ENCODE measurements around the gene VPS33A. TPM values are rescaled to one million over a fixed set of nuclear protein-coding genes. Genes with fewer than 3 reads are reported as not detected.

VPS33A gene
- total and polyA plus RNA-seq, 2 experiments from 2014 or later, result 19.5 to 48.0 TPM

DNA sequence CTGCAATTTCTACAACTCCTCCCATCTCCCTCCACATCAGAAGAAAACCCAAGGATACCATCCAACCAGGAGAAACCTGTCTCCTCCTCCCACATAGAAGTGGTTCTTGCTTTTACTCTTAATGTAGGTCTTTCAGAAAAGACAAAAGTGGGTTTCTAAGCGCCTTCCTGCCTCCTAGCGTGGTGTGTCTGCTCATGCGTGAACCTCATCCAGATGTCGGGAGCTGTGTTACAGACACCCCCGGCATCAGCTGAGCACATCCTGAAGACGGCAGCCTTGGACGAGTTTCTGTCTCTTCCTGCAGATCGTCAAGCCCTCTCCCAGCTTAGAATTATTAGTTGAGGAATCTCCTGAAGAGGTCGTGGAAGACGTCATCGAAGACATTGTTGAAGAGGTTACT, 73.9 kb downstream of the VPS33A start:
- TF ChIP-seq ZNF331 (CRISPR knock-in tag; IDR thresholded peaks at IDR 0.05; ENCODE audit: low read depth) (no peak), ZNF114 (CRISPR knock-in tag; IDR thresholded peaks at IDR 0.05) (no peak), EZH2phosphoT487 (IDR thresholded peaks at IDR 0.05; ENCODE audit: unreplicated experiment) (no peak), JUNB (IDR thresholded peaks at IDR 0.05; ENCODE audit: unreplicated experiment) (no peak), POLR2AphosphoS5 (IDR thresholded peaks at IDR 0.05; ENCODE audit: low read depth) (no peak), STAT1 (IDR thresholded peaks at IDR 0.05; ENCODE audit: unreplicated experiment) (no peak)
- TF ChIP-seq, protein P1, sequence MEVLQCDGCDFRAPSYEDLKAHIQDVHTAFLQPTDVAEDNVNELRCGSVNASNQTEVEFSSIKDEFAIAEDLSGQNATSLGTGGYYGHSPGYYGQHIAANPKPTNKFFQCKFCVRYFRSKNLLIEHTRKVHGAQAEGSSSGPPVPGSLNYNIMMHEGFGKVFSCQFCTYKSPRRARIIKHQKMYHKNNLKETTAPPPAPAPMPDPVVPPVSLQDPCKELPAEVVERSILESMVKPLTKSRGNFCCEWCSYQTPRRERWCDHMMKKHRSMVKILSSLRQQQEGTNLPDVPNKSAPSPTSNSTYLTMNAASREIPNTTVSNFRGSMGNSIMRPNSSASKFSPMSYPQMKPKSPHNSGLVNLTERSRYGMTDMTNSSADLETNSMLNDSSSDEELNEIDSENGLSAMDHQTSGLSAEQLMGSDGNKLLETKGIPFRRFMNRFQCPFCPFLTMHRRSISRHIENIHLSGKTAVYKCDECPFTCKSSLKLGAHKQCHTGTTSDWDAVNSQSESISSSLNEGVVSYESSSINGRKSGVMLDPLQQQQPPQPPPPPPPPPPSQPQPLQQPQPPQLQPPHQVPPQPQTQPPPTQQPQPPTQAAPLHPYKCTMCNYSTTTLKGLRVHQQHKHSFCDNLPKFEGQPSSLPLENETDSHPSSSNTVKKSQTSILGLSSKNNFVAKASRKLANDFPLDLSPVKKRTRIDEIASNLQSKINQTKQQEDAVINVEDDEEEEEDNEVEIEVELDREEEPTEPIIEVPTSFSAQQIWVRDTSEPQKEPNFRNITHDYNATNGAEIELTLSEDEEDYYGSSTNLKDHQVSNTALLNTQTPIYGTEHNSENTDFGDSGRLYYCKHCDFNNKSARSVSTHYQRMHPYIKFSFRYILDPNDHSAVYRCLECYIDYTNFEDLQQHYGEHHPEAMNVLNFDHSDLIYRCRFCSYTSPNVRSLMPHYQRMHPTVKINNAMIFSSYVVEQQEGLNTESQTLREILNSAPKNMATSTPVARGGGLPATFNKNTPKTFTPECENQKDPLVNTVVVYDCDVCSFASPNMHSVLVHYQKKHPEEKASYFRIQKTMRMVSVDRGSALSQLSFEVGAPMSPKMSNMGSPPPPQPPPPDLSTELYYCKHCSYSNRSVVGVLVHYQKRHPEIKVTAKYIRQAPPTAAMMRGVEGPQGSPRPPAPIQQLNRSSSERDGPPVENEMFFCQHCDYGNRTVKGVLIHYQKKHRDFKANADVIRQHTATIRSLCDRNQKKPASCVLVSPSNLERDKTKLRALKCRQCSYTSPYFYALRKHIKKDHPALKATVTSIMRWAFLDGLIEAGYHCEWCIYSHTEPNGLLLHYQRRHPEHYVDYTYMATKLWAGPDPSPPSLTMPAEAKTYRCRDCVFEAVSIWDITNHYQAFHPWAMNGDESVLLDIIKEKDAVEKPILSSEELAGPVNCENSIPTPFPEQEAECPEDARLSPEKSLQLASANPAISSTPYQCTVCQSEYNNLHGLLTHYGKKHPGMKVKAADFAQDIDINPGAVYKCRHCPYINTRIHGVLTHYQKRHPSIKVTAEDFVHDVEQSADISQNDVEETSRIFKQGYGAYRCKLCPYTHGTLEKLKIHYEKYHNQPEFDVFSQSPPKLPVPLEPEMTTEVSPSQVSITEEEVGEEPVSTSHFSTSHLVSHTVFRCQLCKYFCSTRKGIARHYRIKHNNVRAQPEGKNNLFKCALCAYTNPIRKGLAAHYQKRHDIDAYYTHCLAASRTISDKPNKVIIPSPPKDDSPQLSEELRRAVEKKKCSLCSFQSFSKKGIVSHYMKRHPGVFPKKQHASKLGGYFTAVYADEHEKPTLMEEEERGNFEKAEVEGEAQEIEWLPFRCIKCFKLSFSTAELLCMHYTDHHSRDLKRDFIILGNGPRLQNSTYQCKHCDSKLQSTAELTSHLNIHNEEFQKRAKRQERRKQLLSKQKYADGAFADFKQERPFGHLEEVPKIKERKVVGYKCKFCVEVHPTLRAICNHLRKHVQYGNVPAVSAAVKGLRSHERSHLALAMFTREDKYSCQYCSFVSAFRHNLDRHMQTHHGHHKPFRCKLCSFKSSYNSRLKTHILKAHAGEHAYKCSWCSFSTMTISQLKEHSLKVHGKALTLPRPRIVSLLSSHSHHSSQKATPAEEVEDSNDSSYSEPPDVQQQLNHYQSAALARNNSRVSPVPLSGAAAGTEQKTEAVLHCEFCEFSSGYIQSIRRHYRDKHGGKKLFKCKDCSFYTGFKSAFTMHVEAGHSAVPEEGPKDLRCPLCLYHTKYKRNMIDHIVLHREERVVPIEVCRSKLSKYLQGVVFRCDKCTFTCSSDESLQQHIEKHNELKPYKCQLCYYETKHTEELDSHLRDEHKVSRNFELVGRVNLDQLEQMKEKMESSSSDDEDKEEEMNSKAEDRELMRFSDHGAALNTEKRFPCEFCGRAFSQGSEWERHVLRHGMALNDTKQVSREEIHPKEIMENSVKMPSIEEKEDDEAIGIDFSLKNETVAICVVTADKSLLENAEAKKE (CRISPR knock-in tag; IDR thresholded peaks at IDR 0.05), result no peak
- TF ChIP-seq, protein P2, sequence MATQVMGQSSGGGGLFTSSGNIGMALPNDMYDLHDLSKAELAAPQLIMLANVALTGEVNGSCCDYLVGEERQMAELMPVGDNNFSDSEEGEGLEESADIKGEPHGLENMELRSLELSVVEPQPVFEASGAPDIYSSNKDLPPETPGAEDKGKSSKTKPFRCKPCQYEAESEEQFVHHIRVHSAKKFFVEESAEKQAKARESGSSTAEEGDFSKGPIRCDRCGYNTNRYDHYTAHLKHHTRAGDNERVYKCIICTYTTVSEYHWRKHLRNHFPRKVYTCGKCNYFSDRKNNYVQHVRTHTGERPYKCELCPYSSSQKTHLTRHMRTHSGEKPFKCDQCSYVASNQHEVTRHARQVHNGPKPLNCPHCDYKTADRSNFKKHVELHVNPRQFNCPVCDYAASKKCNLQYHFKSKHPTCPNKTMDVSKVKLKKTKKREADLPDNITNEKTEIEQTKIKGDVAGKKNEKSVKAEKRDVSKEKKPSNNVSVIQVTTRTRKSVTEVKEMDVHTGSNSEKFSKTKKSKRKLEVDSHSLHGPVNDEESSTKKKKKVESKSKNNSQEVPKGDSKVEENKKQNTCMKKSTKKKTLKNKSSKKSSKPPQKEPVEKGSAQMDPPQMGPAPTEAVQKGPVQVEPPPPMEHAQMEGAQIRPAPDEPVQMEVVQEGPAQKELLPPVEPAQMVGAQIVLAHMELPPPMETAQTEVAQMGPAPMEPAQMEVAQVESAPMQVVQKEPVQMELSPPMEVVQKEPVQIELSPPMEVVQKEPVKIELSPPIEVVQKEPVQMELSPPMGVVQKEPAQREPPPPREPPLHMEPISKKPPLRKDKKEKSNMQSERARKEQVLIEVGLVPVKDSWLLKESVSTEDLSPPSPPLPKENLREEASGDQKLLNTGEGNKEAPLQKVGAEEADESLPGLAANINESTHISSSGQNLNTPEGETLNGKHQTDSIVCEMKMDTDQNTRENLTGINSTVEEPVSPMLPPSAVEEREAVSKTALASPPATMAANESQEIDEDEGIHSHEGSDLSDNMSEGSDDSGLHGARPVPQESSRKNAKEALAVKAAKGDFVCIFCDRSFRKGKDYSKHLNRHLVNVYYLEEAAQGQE (IDR thresholded peaks at IDR 0.05; ENCODE audit: unreplicated experiment), result no peak
- Mint-ChIP-seq H3K4me3 (no peak overlapping the region), H3K36me3 (ENCODE audit: low read depth) (no peaks in the 10 kb centered on the region), H3K4me1 (peaks cover 7% of the 10 kb centered on the region), H3K27me3 (ENCODE audit: insufficient read depth, low read depth, poor library complexity) (peaks cover 2% of the 10 kb centered on the region), H3K27ac (no peak overlapping the region), H3K9me3 (peaks cover 7% of the 10 kb centered on the region; the same call in 1 of the 3 replicates)
- no peaks in the 10 kb centered on the region for H3K4me1 ChIP-seq (ENCODE audit: insufficient read depth)
- no peak overlapping the region for H3K4me2 ChIP-seq
- no peaks in the 10 kb centered on the region for H3K36me3 ChIP-seq (ENCODE audit: insufficient read depth)
- no peak overlapping the region for H2AFZ ChIP-seq
- no peaks in the 10 kb centered on the region; the same call in 1 of the 2 replicates for H3K9me2 ChIP-seq (ENCODE audit: insufficient read depth)
- ATAC-seq (no peak), DNase-seq (ENCODE audit: low spot score) (no peak)
- H4K20me1 ChIP-seq (replicated peaks; ENCODE audit: insufficient read depth), result no peaks in the 10 kb centered on the region
- H3K27me3 ChIP-seq (ENCODE audit: insufficient read depth), result no peaks in the 10 kb centered on the region
- no peak overlapping the region for H3K27ac ChIP-seq (ENCODE audit: low read depth)
- no peaks in the 10 kb centered on the region for H3F3A ChIP-seq (replicated peaks; ENCODE audit: low read depth)
- H3K79me2 ChIP-seq (replicated peaks; ENCODE audit: insufficient read depth), result no peaks in the 10 kb centered on the region
- H3K4me3 ChIP-seq, result no peak overlapping the region

All from GM23338 (cell line).